MM.1S (cell line): ENCODE results near the gene SUCO.

Experiments
- CTCF ChIP-seq: fragments of 300-600 bp; sonication (generic); IDR thresholded peaks from 2 replicates; pipeline ENCODE4 v1.5.1; 2016; ENCODE audit warnings: antibody characterized with exemption, low read length, mixed read lengths
- EZH2 ChIP-seq: fragments of 300-600 bp; sonication (generic); optimal IDR thresholded peaks from 2 replicates; pipeline ENCODE3; 2017; ENCODE audit warnings: low read depth, mild to moderate bottlenecking, antibody characterized with exemption, low read length, mixed read lengths
- EZH2phosphoT487 ChIP-seq: fragments of 300-600 bp; sonication (generic); IDR thresholded peaks from 2 replicates; pipeline ENCODE4 v1.6.1; 2018; ENCODE audit warnings: antibody characterized with exemption, low read length

- TF ChIP-seq CTCF, result no peak
- TF ChIP-seq EZH2, result no peak
- no peak for TF ChIP-seq EZH2phosphoT487
Measured at GRCh38 chr1:172608098-172608601, 75.2 kb downstream of the SUCO start.
